ENCODE results near the gene KCNJ2. TPM values are rescaled to one million over a fixed set of nuclear protein-coding genes. Genes with fewer than 3 reads are reported as not detected.

The KCNJ2 gene
- 0.75 and 19.0 TPM in 2 replicates for total RNA-seq (ENCODE audit: low replicate concordance)

GRCh38 chr17:70168977-70169708 is at the start of gene KCNJ2:
Gene KCNJ2, plus strand, starts transcription at chr17:70169532. Its CDS starts 5,508 bp downstream, at chr17:70175040.

Other genes starting within 250 kb of the KCNJ2 start
- not detected in 2 replicates for gene KCNJ16, start 94.3 kb upstream of the KCNJ2 start, total RNA-seq (ENCODE audit: low replicate concordance)

Data from smooth muscle cell of the coronary artery (primary cell).